Measurements from ENCODE around the gene CRTC1. TPM values are rescaled to one million over a fixed set of nuclear protein-coding genes. Genes with fewer than 3 reads are reported as not detected.
A peak's percentile ranks its signal among the peaks of the same experiment; 100 is the strongest.

CRTC1 gene
- total RNA-seq, 3 donors from 2014 or later, result 11.5 to 15.1 (median 12.5) TPM

- no peak for ATAC-seq
- peaks cover 32% of the 10 kb centered on the region for H3K4me1 ChIP-seq (ENCODE audit: low read depth)
- no peaks in the 10 kb centered on the region for H3K9me3 ChIP-seq
- intact Hi-C loops (cut with DNase I, micrococcal nuclease), result no loop called here
- no peaks in the 10 kb centered on the region for H3K36me3 ChIP-seq (ENCODE audit: low read depth)
- H3K4me3 ChIP-seq, result no peak overlapping the region
- DNase-seq, result peak in 1 of 3 donors; percentile 45
- no peak for TF ChIP-seq CTCF (IDR thresholded peaks at IDR 0.05)
Measured at GRCh38 chr19:18745012-18745735, 61.7 kb downstream of the CRTC1 start.

GRCh38 chr19:18745931-18746330, 62.5 kb downstream of the CRTC1 start:
- Histone ChIP-seq H3K36me3 (ENCODE audit: low read depth) (no peaks in the 10 kb centered on the region), H3K4me1 (ENCODE audit: low read depth) (peaks cover 27% of the 10 kb centered on the region), H3K4me3 (no peak overlapping the region), H3K9me3 (no peaks in the 10 kb centered on the region)
- intact Hi-C loops (cut with DNase I, micrococcal nuclease), result no loop called here
- no peak for TF ChIP-seq CTCF (IDR thresholded peaks at IDR 0.05)
- DNase-seq (no peak), ATAC-seq (no peak)

- Histone ChIP-seq H3K9me3 (no peaks in the 10 kb centered on the region), H3K36me3 (ENCODE audit: low read depth) (no peaks in the 10 kb centered on the region), H3K4me3 (no peak overlapping the region), H3K4me1 (ENCODE audit: low read depth) (peaks cover 20% of the 10 kb centered on the region)
- no peak for ATAC-seq
- no peak for TF ChIP-seq CTCF (IDR thresholded peaks at IDR 0.05)
- peak in 1 of 3 donors; percentile 44 for DNase-seq
- intact Hi-C loops (cut with DNase I, micrococcal nuclease), result no loop called here
Measured at GRCh38 chr19:18746401-18747325, 63.2 kb downstream of the CRTC1 start.

GRCh38 chr19:18749362-18750231, 66.1 kb downstream of the CRTC1 start:
- ATAC-seq (no peak), DNase-seq (no peak)
- H3K4me1 ChIP-seq (ENCODE audit: low read depth), result no peaks in the 10 kb centered on the region
- no peaks in the 10 kb centered on the region for H3K9me3 ChIP-seq
- intact Hi-C loops (cut with DNase I, micrococcal nuclease), result no loop called here
- no peaks in the 10 kb centered on the region for H3K36me3 ChIP-seq (ENCODE audit: low read depth)
- H3K4me3 ChIP-seq, result no peak overlapping the region
- TF ChIP-seq CTCF (IDR thresholded peaks at IDR 0.05), result no peak

GRCh38 chr19:18750295-18750970, 67.0 kb downstream of the CRTC1 start:
- intact Hi-C loops (cut with DNase I, micrococcal nuclease), result no loop called here
- Histone ChIP-seq H3K4me1 (ENCODE audit: low read depth) (no peaks in the 10 kb centered on the region), H3K9me3 (no peaks in the 10 kb centered on the region), H3K4me3 (no peak overlapping the region), H3K36me3 (ENCODE audit: low read depth) (no peaks in the 10 kb centered on the region)
- DNase-seq (no peak), ATAC-seq (no peak)
- no peak for TF ChIP-seq CTCF (IDR thresholded peaks at IDR 0.05)
